HepG2 (cell line): ENCODE data around the gene AKAP7. TPM values are rescaled to one million over a fixed set of nuclear protein-coding genes. Genes with fewer than 3 reads are reported as not detected.

Experiments used
- ATAC-seq: fragments of 200-7000 bp; cut with Tn5 transposase; 3 replicates; pipeline ENCODE4 v1.9.1; 2020; ENCODE audit warnings: mild to moderate bottlenecking, moderate library complexity
- BruUV-seq: library from RNA; stranded (reverse); fragments of 400-500 nt; replicated peaks from 2 replicates; lab custom pipeline; 2021; lab: Mats Ljungman, UMichigan
- CTCF ChIA-PET: fragments of 300-600 bp; formaldehyde crosslinking; extraction: SDS; loops from one replicate; lab custom pipeline; 2021; ENCODE audit warnings: low total read pairs, inconsistent platforms, low intra/inter-chr PET ratio; lab: Yijun Ruan, JAX
- POLR2A ChIA-PET: fragments of 350-600 bp; sonication (Branson Sonifier 250); formaldehyde crosslinking; loops from one replicate; lab custom pipeline; 2020; ENCODE audit warnings: antibody characterized with exemption, inconsistent platforms; lab: Yijun Ruan, JAX
- DNase-seq: peaks from one replicate; pipeline ENCODE4 v3.0.0-alpha.2; 2015; ENCODE audit warnings: low spot score
- FAIRE-seq: peaks from 3 replicates; lab custom pipeline; 2011; peaks lifted over from hg19 to GRCh38; lab: Jason Lieb, UNC
- H2AFZ ChIP-seq: one replicate; pipeline ENCODE4 v1.6.1; 2011; ENCODE audit warnings: low read length, inconsistent platforms
- H3K27ac ChIP-seq: fragments of 300-600 bp; 3 replicates; pipeline ENCODE4 v1.8.0; 2011; ENCODE audit warnings: mixed run types, mild to moderate bottlenecking, mixed read lengths, low read length, inconsistent platforms; ENCODE audit not compliant: insufficient read depth; ENCODE audit errors: extremely low read length
- H3K27me3 ChIP-seq, 2 experiments: fragments of 200-600 bp in 1 of 2; 2 replicates in 1 of 2; 3 replicates in 1 of 2; pipeline versions ENCODE4 v1.6.0 to v1.8.0; 2011; ENCODE audit warnings: low read length in 2 of 2, mild to moderate bottlenecking in 2 of 2, moderate library complexity in 2 of 2, inconsistent platforms in 1 of 2; ENCODE audit not compliant: insufficient read depth in 2 of 2, control insufficient read depth in 1 of 2
- H3K36me3 ChIP-seq, 2 experiments: fragments of 200-600 bp in 1 of 2; replicated peaks in 1 of 2; 2 replicates in 1 of 2; 3 replicates in 1 of 2; pipeline versions ENCODE4 v1.5.1 to v1.8.0; 2011; ENCODE audit warnings: low read length in 2 of 2, inconsistent platforms in 1 of 2; ENCODE audit not compliant: insufficient read depth in 2 of 2, control insufficient read depth in 1 of 2
- H3K4me1 ChIP-seq: 2 replicates; pipeline ENCODE4 v1.5.1; 2012; ENCODE audit warnings: low read length, inconsistent platforms; ENCODE audit not compliant: insufficient read depth
- H3K4me2 ChIP-seq: 2 replicates; pipeline ENCODE4 v1.6.0; 2011; ENCODE audit warnings: low read depth, low read length, inconsistent platforms
- H3K4me3 ChIP-seq, 3 experiments: fragments of 200-600 bp in 1 of 3; sonication (generic), shearing (Covaris generic) in 1 of 3; replicated peaks in 1 of 3; 2 replicates each; pipeline ENCODE4 v1.5.1; 2011 to 2016; ENCODE audit warnings: low read length in 3 of 3, inconsistent platforms in 2 of 3, low read depth in 2 of 3, mild to moderate bottlenecking in 2 of 3, control low read depth in 1 of 3, mixed read lengths in 1 of 3; ENCODE audit not compliant: insufficient read depth in 1 of 3
- H3K79me2 ChIP-seq: one replicate; pipeline ENCODE4 v1.6.1; 2011; ENCODE audit warnings: low read length, inconsistent platforms; ENCODE audit not compliant: insufficient read depth
- H3K9ac ChIP-seq: 2 replicates; pipeline ENCODE4 v1.6.0; 2011; ENCODE audit warnings: mild to moderate bottlenecking, low read depth, low read length, inconsistent platforms; ENCODE audit not compliant: insufficient read depth
- H3K9me3 ChIP-seq: 2 replicates; pipeline ENCODE4 v1.5.1; 2012; ENCODE audit warnings: mild to moderate bottlenecking, low read length
- H4K20me1 ChIP-seq: 2 replicates; pipeline ENCODE4 v1.6.0; 2011; ENCODE audit warnings: inconsistent platforms, mild to moderate bottlenecking, low read length, moderate library complexity; ENCODE audit not compliant: insufficient read depth
- CEBPB ChIP-seq: IDR thresholded peaks from 2 replicates; pipeline ENCODE4 v1.6.1; 2011; ENCODE audit warnings: low read depth, low read length, improper control_type of control experiment, borderline replicate concordance
- DR1 ChIP-seq: sonication (generic); formaldehyde crosslinking; IDR thresholded peaks from 2 replicates; pipeline ENCODE4 v1.8.0; 2021; ENCODE audit warnings: mild to moderate bottlenecking, missing genetic modification reagents, inconsistent platforms
- KAT8 ChIP-seq: IDR thresholded peaks from 2 replicates; pipeline ENCODE4 v1.6.1; 2016; ENCODE audit warnings: missing genetic modification reagents, missing compliant biosample characterization
- MTA3 ChIP-seq: sonication (generic); formaldehyde crosslinking; IDR thresholded peaks from 2 replicates; pipeline ENCODE4 v1.4.0; 2020; ENCODE audit warnings: missing genetic modification reagents
- NCOA1 ChIP-seq: sonication (generic); formaldehyde crosslinking; IDR thresholded peaks from 2 replicates; pipeline ENCODE4 v1.9.0; 2021; ENCODE audit warnings: missing genetic modification reagents
- SMYD3 ChIP-seq: sonication (generic); formaldehyde crosslinking; IDR thresholded peaks from 2 replicates; pipeline ENCODE4 v1.8.1; 2023; ENCODE audit warnings: mild to moderate bottlenecking, missing genetic modification reagents
- TEAD3 ChIP-seq: optimal IDR thresholded peaks from 2 replicates; pipeline ENCODE3; 2016; ENCODE audit warnings: borderline replicate concordance
- TRIM24 ChIP-seq: sonication (generic); formaldehyde crosslinking; IDR thresholded peaks from 2 replicates; pipeline ENCODE4 v1.8.0; 2022; ENCODE audit warnings: mild to moderate bottlenecking, missing genetic modification reagents
- ZIK1 ChIP-seq: sonication (generic); formaldehyde crosslinking; IDR thresholded peaks from 2 replicates; pipeline ENCODE4 v1.5.0; 2020; ENCODE audit warnings: mild to moderate bottlenecking, low read depth, missing genetic modification reagents, borderline replicate concordance
- ZNF549 ChIP-seq: sonication (generic); formaldehyde crosslinking; IDR thresholded peaks from 2 replicates; pipeline ENCODE4 v1.5.0; 2020; ENCODE audit warnings: missing genetic modification reagents
- ZNF746 ChIP-seq: sonication (generic); formaldehyde crosslinking; IDR thresholded peaks from 2 replicates; pipeline ENCODE4 v1.8.0; 2022; ENCODE audit warnings: mild to moderate bottlenecking, missing genetic modification reagents
- ZNF775 ChIP-seq: sonication (generic); formaldehyde crosslinking; IDR thresholded peaks from 2 replicates; pipeline ENCODE4 v1.4.0; 2020; ENCODE audit warnings: missing genetic modification reagents, mild to moderate bottlenecking, moderate library complexity, borderline replicate concordance
- WGBS: methylation state at CpG from one replicate; pipeline ENCODE4 v1.1.6; 2017; ENCODE audit warnings: low lambda C conversion rate; 5-methylcytosine and 5-hydroxymethylcytosine counted together
- in situ Hi-C: cut with HindIII; loops from 2 replicates; pipeline ENCODE4 v1.10.0; 2017; ENCODE audit warnings: low pct_unique_long_range_greater_than_20kb; ENCODE audit not compliant: extremely low pct_ligation_motif_present
- intact Hi-C: fragments of 100-400 bp; cut with micrococcal nuclease; formaldehyde crosslinking; loops from one replicate; pipeline ENCODE4 v1.10.0; 2022; ENCODE audit not compliant: unreplicated experiment
- polyA plus RNA-seq, 8 experiments: library from polyadenylated mRNA; depleted of rRNA in 3 of 8; stranded (reverse) in 7 of 8; unstranded in 1 of 8; fragments of >200 nt; fragmentation: Illumina TruSeq in 4 of 8; extraction: Trizol in 4 of 8; gene quantifications; 2 replicates each; pipeline versions ENCODE4 v1.2.1 to v1.2.3, GENCODE V29; 2011 to 2016; ENCODE audit warnings: low read depth in 4 of 8, missing spikeins in 1 of 8, mixed read lengths in 1 of 8; ENCODE audit not compliant: insufficient read depth in 1 of 8
- total RNA-seq, 5 experiments: library from RNA; depleted of rRNA; stranded (reverse); fragments of >200 nt; fragmentation: Illumina TruSeq; extraction: Trizol; gene quantifications; 2 replicates each; pipeline ENCODE4 v1.2.3, GENCODE V29; 2016; ENCODE audit warnings: low read depth in 1 of 5
- TF ChIP-seq, protein P1 (sequence below): sonication (generic); formaldehyde crosslinking; IDR thresholded peaks from 2 replicates; pipeline ENCODE4 v1.4.0; 2020; ENCODE audit warnings: mild to moderate bottlenecking, missing genetic modification reagents
- TF ChIP-seq, protein P2 (sequence below): sonication (generic); formaldehyde crosslinking; IDR thresholded peaks from 2 replicates; pipeline ENCODE4 v1.8.1; 2022; ENCODE audit warnings: low read depth, mild to moderate bottlenecking, missing genetic modification reagents
- TF ChIP-seq, protein P3 (sequence below): sonication (generic); formaldehyde crosslinking; conservative IDR thresholded peaks from 2 replicates; pipeline ENCODE4 v1.4.0; 2020; ENCODE audit warnings: missing genetic modification reagents
- TF ChIP-seq, protein P4 (sequence below): sonication (generic); formaldehyde crosslinking; IDR thresholded peaks from 2 replicates; pipeline ENCODE4 v1.5.0; 2020; ENCODE audit warnings: mild to moderate bottlenecking, missing genetic modification reagents

Gene AKAP7
- total and polyA plus RNA-seq, 2 of the 13 experiments (the other 11 are each of a cell fraction or from before 2014, with no cell fraction given), result 3.6 to 11.7 TPM

DNA sequence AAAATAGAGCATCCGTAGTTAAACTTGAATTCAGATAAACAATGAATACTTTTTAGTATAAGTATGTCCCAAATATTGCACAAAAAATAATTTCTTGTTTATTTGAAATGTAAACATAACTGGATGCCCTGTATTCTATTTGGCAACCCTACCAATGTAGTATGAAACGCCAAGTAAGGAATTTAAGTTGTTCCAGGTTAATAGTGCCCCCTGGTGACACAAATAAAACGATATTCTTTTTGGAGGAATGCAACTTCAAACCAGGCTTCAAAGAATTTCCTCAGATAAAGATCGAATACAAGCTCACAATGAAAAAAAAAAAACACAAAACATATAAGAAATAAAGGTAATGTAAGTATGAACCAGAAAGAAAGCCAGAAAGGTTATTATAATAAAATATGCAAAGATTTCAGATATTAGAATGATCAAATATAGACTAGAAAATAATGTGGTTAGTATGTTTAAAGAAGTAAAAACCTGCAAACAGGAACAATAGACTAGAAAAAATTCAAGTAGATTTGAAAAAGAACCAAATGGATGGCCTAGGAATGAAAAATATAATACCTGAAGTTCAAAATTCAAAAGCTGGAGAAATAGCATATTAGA lies 18.4 kb upstream of the AKAP7 start (continued):
- TF ChIP-seq, protein P1, sequence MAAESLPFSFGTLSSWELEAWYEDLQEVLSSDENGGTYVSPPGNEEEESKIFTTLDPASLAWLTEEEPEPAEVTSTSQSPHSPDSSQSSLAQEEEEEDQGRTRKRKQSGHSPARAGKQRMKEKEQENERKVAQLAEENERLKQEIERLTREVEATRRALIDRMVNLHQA (CRISPR knock-in tag), result 0 out of 2 replicates have a peak, but pooled peaks have one; percentile 10
- TF ChIP-seq CEBPB, result peak; percentile 21; the same call in 1 of the 2 replicates
- 0 out of 2 replicates have a peak, but pooled peaks have one; percentile 37 for TF ChIP-seq KAT8

DNA sequence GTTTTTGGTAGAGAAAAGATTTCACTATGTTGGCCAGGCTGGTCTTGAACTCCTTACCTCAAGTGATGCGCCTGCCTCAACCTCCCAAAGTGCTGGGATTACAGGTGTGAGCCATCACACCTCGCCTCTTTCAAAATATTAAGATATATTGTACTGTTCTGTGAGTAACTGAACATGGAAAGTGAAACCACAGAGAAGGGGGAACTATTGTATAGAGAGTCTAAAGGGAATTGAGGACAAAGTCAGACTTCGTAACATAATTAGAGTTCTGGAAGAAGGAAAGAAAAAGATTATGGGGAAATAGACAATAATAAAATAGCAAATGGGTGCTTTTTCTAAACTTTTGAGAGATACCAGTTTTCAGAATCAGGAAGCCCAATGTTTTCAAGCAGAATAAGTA lies 17.4 kb upstream of the AKAP7 start:
- Histone ChIP-seq H3K79me2 (no peaks in the 10 kb centered on the region), H4K20me1 (no peaks in the 10 kb centered on the region), H3K9ac (no peak overlapping the region), H3K4me1 (peaks cover 14% of the 10 kb centered on the region), H3K4me3 (no peak overlapping the region), H2AFZ (no peak overlapping the region), H3K36me3 (no peaks in the 10 kb centered on the region), H3K27ac (no peak overlapping the region), H3K9me3 (no peaks in the 10 kb centered on the region), H3K4me2 (no peak overlapping the region), H3K27me3 (no peaks in the 10 kb centered on the region)
- POLR2A ChIA-PET, result no interaction called here
- in situ Hi-C loops, result loop anchor here (5.0 kb wide), 1 partner anchor 231 kb away; no protein-coding TSS in a partner anchor
- BruUV-seq, result no TSS peak
- no peak for DNase-seq
- 43% methylated on average over 3 of the region's 3 CpGs for WGBS
- FAIRE-seq, result no peak
- CTCF ChIA-PET, result interaction anchor here (4.5 kb wide), 1 partner anchor 231 kb away, joined by 114 read pairs; no protein-coding TSS in a partner anchor
- no peak for ATAC-seq
- intact Hi-C loops, result loop anchor here (2.0 to 5.0 kb wide), 2 partner anchors 55 to 414 kb away; partner anchors contain the start of gene EPB41L2
- TF ChIP-seq ZNF549 (CRISPR knock-in tag), result no peak
- TF ChIP-seq MTA3 (CRISPR knock-in tag), result no peak
- TF ChIP-seq NCOA1 (CRISPR knock-in tag), result no peak
- TF ChIP-seq TRIM24 (CRISPR knock-in tag), result no peak
- TF ChIP-seq, protein P2, sequence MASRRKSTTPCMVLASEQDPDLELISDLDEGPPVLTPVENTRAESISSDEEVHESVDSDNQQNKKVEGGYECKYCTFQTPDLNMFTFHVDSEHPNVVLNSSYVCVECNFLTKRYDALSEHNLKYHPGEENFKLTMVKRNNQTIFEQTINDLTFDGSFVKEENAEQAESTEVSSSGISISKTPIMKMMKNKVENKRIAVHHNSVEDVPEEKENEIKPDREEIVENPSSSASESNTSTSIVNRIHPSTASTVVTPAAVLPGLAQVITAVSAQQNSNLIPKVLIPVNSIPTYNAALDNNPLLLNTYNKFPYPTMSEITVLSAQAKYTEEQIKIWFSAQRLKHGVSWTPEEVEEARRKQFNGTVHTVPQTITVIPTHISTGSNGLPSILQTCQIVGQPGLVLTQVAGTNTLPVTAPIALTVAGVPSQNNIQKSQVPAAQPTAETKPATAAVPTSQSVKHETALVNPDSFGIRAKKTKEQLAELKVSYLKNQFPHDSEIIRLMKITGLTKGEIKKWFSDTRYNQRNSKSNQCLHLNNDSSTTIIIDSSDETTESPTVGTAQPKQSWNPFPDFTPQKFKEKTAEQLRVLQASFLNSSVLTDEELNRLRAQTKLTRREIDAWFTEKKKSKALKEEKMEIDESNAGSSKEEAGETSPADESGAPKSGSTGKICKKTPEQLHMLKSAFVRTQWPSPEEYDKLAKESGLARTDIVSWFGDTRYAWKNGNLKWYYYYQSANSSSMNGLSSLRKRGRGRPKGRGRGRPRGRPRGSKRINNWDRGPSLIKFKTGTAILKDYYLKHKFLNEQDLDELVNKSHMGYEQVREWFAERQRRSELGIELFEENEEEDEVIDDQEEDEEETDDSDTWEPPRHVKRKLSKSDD (CRISPR knock-in tag), result no peak
- no peak for TF ChIP-seq TEAD3
- no peak for TF ChIP-seq ZNF746 (CRISPR knock-in tag)
- no peak for TF ChIP-seq ZNF775 (CRISPR knock-in tag)
- no peak for TF ChIP-seq SMYD3
- TF ChIP-seq ZIK1 (CRISPR knock-in tag), result no peak
- TF ChIP-seq, protein P3, sequence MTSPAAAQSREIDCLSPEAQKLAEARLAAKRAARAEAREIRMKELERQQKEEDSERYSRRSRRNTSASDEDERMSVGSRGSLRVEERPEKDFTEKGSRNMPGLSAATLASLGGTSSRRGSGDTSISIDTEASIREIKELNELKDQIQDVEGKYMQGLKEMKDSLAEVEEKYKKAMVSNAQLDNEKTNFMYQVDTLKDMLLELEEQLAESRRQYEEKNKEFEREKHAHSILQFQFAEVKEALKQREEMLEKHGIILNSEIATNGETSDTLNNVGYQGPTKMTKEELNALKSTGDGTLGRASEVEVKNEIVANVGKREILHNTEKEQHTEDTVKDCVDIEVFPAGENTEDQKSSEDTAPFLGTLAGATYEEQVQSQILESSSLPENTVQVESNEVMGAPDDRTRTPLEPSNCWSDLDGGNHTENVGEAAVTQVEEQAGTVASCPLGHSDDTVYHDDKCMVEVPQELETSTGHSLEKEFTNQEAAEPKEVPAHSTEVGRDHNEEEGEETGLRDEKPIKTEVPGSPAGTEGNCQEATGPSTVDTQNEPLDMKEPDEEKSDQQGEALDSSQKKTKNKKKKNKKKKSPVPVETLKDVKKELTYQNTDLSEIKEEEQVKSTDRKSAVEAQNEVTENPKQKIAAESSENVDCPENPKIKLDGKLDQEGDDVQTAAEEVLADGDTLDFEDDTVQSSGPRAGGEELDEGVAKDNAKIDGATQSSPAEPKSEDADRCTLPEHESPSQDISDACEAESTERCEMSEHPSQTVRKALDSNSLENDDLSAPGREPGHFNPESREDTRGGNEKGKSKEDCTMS (CRISPR knock-in tag), result no peak
- TF ChIP-seq DR1 (CRISPR knock-in tag), result no peak
- TF ChIP-seq, protein P4, sequence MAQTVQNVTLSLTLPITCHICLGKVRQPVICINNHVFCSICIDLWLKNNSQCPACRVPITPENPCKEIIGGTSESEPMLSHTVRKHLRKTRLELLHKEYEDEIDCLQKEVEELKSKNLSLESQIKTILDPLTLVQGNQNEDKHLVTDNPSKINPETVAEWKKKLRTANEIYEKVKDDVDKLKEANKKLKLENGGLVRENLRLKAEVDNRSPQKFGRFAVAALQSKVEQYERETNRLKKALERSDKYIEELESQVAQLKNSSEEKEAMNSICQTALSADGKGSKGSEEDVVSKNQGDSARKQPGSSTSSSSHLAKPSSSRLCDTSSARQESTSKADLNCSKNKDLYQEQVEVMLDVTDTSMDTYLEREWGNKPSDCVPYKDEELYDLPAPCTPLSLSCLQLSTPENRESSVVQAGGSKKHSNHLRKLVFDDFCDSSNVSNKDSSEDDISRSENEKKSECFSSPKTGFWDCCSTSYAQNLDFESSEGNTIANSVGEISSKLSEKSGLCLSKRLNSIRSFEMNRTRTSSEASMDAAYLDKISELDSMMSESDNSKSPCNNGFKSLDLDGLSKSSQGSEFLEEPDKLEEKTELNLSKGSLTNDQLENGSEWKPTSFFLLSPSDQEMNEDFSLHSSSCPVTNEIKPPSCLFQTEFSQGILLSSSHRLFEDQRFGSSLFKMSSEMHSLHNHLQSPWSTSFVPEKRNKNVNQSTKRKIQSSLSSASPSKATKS, result no peak
